Measurements from ENCODE around the gene RNU7-1. TPM values are rescaled to one million over a fixed set of nuclear protein-coding genes. Genes with fewer than 3 reads are reported as not detected.

Gene RNU7-1
- not detected in 2 replicates for total RNA-seq

DNA sequence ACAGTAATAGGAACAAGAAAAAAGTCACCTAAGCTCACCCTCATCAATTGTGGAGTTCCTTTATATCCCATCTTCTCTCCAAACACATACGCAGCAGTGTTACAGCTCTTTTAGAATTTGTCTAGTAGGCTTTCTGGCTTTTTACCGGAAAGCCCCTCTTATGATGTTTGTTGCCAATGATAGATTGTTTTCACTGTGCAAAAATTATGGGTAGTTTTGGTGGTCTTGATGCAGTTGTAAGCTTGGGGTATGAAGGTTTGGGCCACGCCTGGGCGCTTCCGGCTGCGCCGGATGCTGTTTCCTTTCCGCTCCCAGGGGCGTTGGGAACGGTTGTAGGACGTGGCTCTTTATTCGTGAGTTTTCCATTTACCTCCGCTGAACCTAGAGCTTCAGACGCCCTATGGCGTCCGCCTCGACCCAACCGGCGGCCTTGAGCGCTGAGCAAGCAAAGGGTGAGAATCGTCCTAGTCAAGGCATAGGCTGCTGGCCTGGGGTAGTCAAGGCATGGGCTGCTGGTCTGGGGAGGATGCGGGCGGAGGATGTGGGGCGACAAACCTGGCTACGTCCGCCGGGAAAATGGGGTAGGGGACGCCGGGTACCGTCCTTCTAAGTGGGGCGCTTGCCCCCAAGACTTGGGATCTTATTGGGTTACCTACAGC is at the start of gene RNU7-1, which contains the start of gene C12orf57:
Gene RNU7-1 (plus strand): TSS at position 95 of the 659 bp plus-strand sequence.
Gene C12orf57 (plus strand): TSS at position 301 of the 659 bp plus-strand sequence. CDS start 100 bp downstream, at position 401.

DNA sequence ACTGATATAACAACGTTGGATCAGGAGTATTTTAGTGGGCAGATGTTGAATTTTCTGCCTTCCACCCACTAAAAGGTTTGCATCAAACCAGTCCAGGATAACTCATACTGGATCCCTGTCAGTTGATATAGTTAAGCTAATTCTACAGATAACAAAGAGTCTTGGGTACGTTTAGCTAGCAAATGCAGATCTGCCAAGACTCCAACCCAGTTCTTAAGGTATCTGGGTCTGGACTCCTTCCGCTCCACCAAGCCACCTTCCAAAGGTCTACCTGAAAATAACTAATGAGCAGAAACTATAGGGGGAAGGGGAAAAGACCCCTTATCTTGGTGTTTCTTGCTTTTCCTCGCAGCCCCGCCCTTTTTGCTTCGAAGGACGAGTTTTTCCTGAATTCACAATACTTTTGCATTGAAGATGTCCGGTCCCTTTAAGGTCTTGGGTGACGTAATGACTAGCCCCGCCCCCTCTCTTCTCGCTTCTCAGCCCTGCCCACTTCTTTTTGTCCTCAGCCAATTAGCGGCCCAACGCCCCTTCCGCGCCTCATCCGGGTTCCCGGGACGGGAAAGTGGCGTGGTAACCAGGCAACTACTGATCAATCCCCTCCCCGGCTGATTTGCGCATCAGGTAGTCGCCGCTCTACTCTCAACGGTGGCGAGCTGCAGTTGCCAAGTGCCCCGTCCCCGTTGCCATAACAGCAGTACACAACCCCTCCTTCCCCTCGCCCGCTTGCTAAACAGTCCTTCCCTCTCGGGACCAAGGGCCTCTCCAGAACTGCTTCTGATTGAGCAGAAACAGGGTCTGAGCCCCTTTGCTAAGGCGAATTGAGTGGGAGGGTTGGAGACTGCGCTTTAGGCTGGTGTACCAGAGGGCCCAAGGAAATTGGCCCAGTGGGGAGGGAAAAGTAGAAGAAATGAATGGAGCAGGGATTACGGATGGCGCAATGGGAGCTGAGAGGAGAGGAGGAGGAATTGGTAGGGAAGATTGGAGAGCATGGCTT is 39.0 kb upstream of the RNU7-1 start, which contains the start of gene LRRC23:
Gene LRRC23 (plus strand): TSS at position 543 of the 997 bp plus-strand sequence. CDS start 812 bp downstream, outside the sequence.

DNA sequence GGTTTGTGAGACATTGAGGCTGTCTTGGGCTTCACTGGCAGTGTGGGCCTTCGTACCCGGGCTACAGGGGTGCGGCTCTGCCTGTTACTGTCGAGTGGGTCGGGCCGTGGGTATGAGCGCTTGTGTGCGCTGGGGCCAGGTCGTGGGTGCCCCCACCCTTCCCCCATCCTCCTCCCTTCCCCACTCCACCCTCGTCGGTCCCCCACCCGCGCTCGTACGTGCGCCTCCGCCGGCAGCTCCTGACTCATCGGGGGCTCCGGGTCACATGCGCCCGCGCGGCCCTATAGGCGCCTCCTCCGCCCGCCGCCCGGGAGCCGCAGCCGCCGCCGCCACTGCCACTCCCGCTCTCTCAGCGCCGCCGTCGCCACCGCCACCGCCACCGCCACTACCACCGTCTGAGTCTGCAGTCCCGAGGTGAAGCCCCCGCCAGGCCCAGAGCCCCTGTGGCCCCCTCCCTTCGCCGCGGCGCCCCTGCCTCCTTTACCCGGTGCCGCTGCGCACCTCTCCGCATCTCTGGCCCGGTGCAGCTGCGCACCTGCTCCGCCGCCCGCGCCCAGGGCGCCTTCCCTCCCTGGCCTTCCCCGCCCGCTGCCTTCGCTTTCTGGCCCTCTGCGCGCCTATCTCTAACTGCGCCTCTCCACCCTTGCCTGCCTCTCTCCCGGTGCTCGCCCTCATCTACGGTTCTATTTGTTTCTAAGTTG is 29.2 kb upstream of the RNU7-1 start, which contains the start of gene ENO2:
Gene ENO2 (plus strand): TSS at position 335 of the 701 bp plus-strand sequence. CDS start 1,253 bp downstream, outside the sequence.

GRCh38 chr12:6927379-6928021 is 16.1 kb upstream of the RNU7-1 start, which contains the start of gene ATN1:
Gene ATN1 (plus strand): TSS chr12:6927959. CDS start chr12:6934002, 6,043 bp downstream.

DNA sequence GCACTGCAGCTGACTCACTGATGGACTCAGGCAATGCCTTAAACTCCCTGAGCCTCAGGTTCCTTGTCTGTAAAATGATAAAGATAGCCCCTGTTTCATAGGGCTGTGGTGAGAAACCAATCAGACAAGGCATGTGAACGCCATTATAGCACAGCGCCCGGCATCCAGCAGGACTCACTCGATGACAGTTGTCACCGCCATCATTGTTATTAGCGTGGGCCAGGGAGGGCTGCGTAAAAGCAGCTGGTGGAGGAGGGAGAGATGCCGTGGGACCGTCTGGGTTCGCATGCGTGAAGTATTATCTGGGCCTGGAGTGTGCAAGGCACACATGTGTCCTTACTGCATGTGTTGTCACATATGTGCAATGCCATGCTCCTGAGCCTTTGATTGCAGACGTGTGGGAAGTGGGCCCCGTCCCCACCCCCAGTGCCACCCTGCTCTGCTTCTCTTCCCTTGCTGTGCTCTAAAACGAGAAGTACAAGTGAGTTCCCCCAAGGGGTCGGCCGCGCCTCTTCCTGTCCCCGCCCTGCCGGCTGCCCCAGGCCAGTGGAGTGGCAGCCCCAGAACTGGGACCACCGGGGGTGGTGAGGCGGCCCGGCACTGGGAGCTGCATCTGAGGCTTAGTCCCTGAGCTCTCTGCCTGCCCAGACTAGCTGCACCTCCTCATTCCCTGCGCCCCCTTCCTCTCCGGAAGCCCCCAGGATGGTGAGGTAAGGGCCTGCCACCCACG is 7.4 kb downstream of the RNU7-1 start, which contains the start of gene PTPN6:
Gene PTPN6 (plus strand): TSS at position 546 of the 730 bp plus-strand sequence. CDS start 157 bp downstream, at position 703.

Other genes starting within 250 kb of the RNU7-1 start
- gene PIANP, start 243.0 kb upstream of the RNU7-1 start, total RNA-seq: not detected in 2 replicates
- 68.9 and 69.7 TPM in 2 replicates for gene COPS7A, start 219.8 kb upstream of the RNU7-1 start, total RNA-seq
- 165 and 177 TPM in 2 replicates for gene MLF2, start 190.7 kb upstream of the RNU7-1 start, total RNA-seq
- gene PTMS, start 177.5 kb upstream of the RNU7-1 start, total RNA-seq: 164 and 173 TPM in 2 replicates
- 0.13 TPM in 1 of 2 replicates, not detected in the other for gene LAG3, start 171.3 kb upstream of the RNU7-1 start, total RNA-seq
- not detected in 2 replicates for gene CD4, start 154.3 kb upstream of the RNU7-1 start, total RNA-seq
- 0.30 and 0.80 TPM in 2 replicates for gene GPR162, start 122.0 kb upstream of the RNU7-1 start, total RNA-seq
- 7.5 and 8.8 TPM in 2 replicates for gene P3H3, start 115.4 kb upstream of the RNU7-1 start, total RNA-seq
- 0.10 and 0.20 TPM in 2 replicates for gene GNB3, start 102.9 kb upstream of the RNU7-1 start, total RNA-seq
- gene CDCA3, start 92.5 kb upstream of the RNU7-1 start, total RNA-seq: 55.0 and 56.9 TPM in 2 replicates
- gene USP5, start 91.7 kb upstream of the RNU7-1 start, total RNA-seq: 80.9 and 87.7 TPM in 2 replicates
- 1,010 and 1,150 TPM in 2 replicates for gene TPI1, start 76.3 kb upstream of the RNU7-1 start, total RNA-seq
- 3.2 and 3.9 TPM in 2 replicates for gene SPSB2, start 70.5 kb upstream of the RNU7-1 start, total RNA-seq
- gene LRRC23, start 39.0 kb upstream of the RNU7-1 start, total RNA-seq: 2.8 and 7.1 TPM in 2 replicates
- gene ENO2, start 29.2 kb upstream of the RNU7-1 start, total RNA-seq: 6.2 and 6.9 TPM in 2 replicates
- gene ATN1, start 15.9 kb upstream of the RNU7-1 start, total RNA-seq: 12.5 and 17.1 TPM in 2 replicates
- gene C12orf57, start 206 bp downstream of the RNU7-1 start, total RNA-seq: 214 and 226 TPM in 2 replicates
- 1.2 and 5.3 TPM in 2 replicates for gene PTPN6, start 7.5 kb downstream of the RNU7-1 start, total RNA-seq
- gene PHB2, start 26.8 kb downstream of the RNU7-1 start, total RNA-seq: 293 and 304 TPM in 2 replicates
- gene EMG1, start 27.1 kb downstream of the RNU7-1 start, total RNA-seq: 51.5 and 63.6 TPM in 2 replicates
- 25.5 and 28.0 TPM in 2 replicates for gene LPCAT3, start 74.7 kb downstream of the RNU7-1 start, total RNA-seq
- gene C1S, start 116.9 kb downstream of the RNU7-1 start, total RNA-seq: 0.27 and 0.79 TPM in 2 replicates
- gene C1R, start 148.6 kb downstream of the RNU7-1 start, total RNA-seq: 1.9 and 2.5 TPM in 2 replicates
- 9.0 and 15.5 TPM in 2 replicates for gene C1RL, start 165.4 kb downstream of the RNU7-1 start, total RNA-seq
- 0.13 TPM in 1 of 2 replicates, not detected in the other for gene RBP5, start 185.1 kb downstream of the RNU7-1 start, total RNA-seq
- gene CLSTN3, start 186.6 kb downstream of the RNU7-1 start, total RNA-seq: 13.2 and 15.8 TPM in 2 replicates
- 23.8 and 29.2 TPM in 2 replicates for gene PEX5, start 245.9 kb downstream of the RNU7-1 start, total RNA-seq